ENCODE data around the gene GABRG2. TPM values are rescaled to one million over a fixed set of nuclear protein-coding genes. Genes with fewer than 3 reads are reported as not detected.

The GABRG2 gene
- total RNA-seq, 1 donor from 2014 or later, result not detected

- H3K4me1 ChIP-seq, result no peaks in the 10 kb centered on the region
- H3K27ac ChIP-seq, result no peak overlapping the region
- DNase-seq (no peak), ATAC-seq (no peak)
- no peak for TF ChIP-seq CTCF (IDR thresholded peaks at IDR 0.05)
- H3K9me3 ChIP-seq, result no peaks in the 10 kb centered on the region
- no peaks in the 10 kb centered on the region for H3K27me3 ChIP-seq
- intact Hi-C loops (cut with DNase I), result no loop called here
- H3K36me3 ChIP-seq, result no peaks in the 10 kb centered on the region
- no peak overlapping the region for H3K4me3 ChIP-seq
Observed at GRCh38 chr5:162189719-162190118, 122.1 kb downstream of the GABRG2 start.

DNA sequence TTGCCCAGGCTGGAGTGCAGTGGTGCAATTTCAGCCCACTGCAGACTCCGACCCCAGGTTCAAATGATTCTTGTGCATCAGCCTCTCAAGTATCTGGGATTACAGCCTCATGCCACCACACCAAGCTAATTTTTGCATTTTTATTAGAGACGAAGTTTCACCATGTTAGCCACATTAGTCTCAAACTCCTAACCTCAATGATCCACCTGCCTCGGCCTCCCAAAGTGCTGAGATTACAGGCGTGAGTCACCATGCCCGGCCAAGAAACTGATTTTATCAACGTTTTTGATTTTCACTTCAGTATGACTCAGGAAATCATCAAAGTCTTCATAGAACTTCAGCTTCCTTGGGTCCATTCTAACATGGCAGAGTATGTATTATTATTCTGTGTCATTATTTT, 125.4 kb downstream of the GABRG2 start:
- Histone ChIP-seq H3K27ac (no peak overlapping the region), H3K9me3 (no peaks in the 10 kb centered on the region), H3K36me3 (no peaks in the 10 kb centered on the region), H3K27me3 (no peaks in the 10 kb centered on the region), H3K4me3 (no peak overlapping the region), H3K4me1 (no peaks in the 10 kb centered on the region)
- DNase-seq (no peak), ATAC-seq (no peak)
- TF ChIP-seq CTCF (IDR thresholded peaks at IDR 0.05), result no peak
- intact Hi-C loops (cut with DNase I), result no loop called here

- no peak for DNase-seq
- no peak for ATAC-seq
- no peak overlapping the region for H3K27ac ChIP-seq
- H3K36me3 ChIP-seq, result no peaks in the 10 kb centered on the region
- H3K27me3 ChIP-seq, result no peaks in the 10 kb centered on the region
- no peak for TF ChIP-seq CTCF (IDR thresholded peaks at IDR 0.05)
- no peak overlapping the region for H3K4me3 ChIP-seq
- no peaks in the 10 kb centered on the region for H3K9me3 ChIP-seq
- no peaks in the 10 kb centered on the region for H3K4me1 ChIP-seq
- intact Hi-C loops (cut with DNase I), result no loop called here
Observed at GRCh38 chr5:162196351-162196750, 128.8 kb downstream of the GABRG2 start.

DNA sequence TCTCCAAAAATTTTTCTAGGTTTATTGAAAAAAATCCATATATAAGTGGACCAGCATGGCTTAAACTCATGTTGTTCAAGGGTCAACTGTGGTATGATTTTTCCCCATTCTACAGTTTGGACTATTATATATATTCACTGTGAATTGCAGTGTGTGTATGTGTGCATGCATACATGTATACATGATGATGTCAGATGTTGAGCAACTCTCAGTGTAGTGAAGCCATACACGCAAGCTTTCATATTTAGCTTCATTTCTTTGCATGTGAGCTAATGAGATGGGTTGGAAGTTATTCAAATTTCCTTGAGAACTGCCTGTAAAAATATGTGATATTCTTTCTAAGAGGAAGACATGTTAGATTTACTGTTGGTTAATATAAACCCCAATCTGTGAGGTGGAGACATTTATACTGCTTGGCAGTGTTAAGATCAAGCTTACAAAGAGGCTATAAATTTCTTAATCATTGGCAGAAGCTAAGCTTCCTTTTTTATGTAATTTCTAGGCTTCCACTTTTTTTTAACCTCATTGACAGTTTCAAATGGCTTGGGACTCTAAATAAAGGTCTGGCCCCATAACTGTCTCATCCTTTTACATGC, 134.8 kb downstream of the GABRG2 start:
- TF ChIP-seq CTCF (IDR thresholded peaks at IDR 0.05), result no peak
- H3K4me3 ChIP-seq, result no peak overlapping the region
- no peaks in the 10 kb centered on the region for H3K4me1 ChIP-seq
- DNase-seq (no peak), ATAC-seq (no peak)
- H3K27ac ChIP-seq, result no peak overlapping the region
- H3K36me3 ChIP-seq, result no peaks in the 10 kb centered on the region
- no peaks in the 10 kb centered on the region for H3K27me3 ChIP-seq
- intact Hi-C loops (cut with DNase I), result no loop called here
- no peaks in the 10 kb centered on the region for H3K9me3 ChIP-seq

Other genes starting within 250 kb of the GABRG2 start
- gene GABRA1, start 219.7 kb upstream of the GABRG2 start, total RNA-seq, result not detected

Data from upper lobe of right lung (tissue), 1 donor.